GM12872 (cell line): ENCODE results near the gene KIF26A.

Experiments used
- TF ChIP-seq, protein P1 (sequence below): IDR thresholded peaks from 3 replicates; pipeline ENCODE4 v1.5.1; 2011; ENCODE audit warnings: low read depth, mild to moderate bottlenecking, low read length, moderate library complexity; ENCODE audit not compliant: insufficient read depth

Gene KIF26A

GRCh38 chr14:104112609-104113571 is 25.5 kb upstream of the KIF26A start:
- TF ChIP-seq, protein P1, sequence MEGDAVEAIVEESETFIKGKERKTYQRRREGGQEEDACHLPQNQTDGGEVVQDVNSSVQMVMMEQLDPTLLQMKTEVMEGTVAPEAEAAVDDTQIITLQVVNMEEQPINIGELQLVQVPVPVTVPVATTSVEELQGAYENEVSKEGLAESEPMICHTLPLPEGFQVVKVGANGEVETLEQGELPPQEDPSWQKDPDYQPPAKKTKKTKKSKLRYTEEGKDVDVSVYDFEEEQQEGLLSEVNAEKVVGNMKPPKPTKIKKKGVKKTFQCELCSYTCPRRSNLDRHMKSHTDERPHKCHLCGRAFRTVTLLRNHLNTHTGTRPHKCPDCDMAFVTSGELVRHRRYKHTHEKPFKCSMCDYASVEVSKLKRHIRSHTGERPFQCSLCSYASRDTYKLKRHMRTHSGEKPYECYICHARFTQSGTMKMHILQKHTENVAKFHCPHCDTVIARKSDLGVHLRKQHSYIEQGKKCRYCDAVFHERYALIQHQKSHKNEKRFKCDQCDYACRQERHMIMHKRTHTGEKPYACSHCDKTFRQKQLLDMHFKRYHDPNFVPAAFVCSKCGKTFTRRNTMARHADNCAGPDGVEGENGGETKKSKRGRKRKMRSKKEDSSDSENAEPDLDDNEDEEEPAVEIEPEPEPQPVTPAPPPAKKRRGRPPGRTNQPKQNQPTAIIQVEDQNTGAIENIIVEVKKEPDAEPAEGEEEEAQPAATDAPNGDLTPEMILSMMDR = no peak

GRCh38 chr14:104113631-104114420 is 24.6 kb upstream of the KIF26A start:
- TF ChIP-seq, protein P1 = no peak

DNA sequence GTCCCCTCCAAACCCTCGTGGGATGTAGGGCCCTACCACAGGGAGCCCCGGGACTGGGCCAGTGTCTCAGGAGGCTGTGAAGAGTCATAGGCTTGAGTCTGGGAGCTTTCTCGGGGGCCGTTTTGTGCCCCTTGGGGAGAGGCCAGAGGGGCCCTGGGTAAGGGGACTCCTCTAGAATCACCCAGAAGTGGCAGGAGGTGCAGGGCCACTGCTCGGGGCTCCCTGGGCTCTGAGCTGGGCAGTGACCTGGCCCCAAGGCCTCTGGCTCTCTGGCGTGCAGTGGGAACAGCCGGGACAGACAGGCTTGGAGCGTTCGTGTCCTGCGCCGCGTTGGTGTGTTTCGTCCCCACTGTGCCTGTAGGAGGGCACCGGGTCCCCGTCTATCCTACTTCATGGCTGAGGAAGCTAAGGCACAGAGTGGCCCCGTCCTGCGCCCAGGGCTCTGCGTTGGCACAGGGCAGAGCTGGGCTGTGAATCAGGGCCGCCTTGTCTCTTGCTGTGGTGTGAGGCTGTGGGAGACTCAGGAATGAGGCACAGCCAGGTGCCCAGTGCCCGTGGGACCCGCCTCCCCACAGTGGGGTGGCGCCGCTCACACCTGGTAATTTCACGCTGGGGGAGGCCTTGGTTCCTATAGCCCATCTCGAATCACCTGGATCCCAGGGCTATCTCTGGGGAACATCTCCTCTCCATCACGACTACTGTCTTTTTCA is 23.8 kb upstream of the KIF26A start:
- TF ChIP-seq, protein P1 = no peak

DNA sequence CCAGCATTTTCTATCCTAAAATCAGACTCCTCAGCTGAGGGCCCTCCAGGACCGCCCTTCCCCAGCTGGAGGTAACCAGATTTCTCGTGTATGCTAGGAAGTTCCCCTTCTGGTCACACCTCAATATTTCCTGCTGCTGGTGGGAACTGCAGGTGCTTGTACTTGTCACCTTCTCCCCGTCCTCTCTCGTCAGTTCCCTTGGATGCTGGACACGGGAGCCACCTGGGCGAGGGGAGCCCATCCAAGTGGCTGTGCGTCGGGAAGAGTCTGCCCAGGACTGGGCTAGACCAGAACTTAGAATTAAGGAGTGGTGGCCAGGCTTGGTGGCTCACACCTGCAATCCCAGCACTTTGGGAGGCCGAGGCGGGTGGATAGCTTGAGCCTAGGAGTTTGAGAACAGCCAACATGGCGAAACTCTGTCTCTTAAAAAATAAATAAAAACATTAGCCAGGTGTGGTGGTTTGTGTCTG is 23.2 kb upstream of the KIF26A start:
- TF ChIP-seq, protein P1 = no peak

- TF ChIP-seq, protein P1 = no peak
Measured at GRCh38 chr14:104115691-104116287, 22.6 kb upstream of the KIF26A start.

DNA sequence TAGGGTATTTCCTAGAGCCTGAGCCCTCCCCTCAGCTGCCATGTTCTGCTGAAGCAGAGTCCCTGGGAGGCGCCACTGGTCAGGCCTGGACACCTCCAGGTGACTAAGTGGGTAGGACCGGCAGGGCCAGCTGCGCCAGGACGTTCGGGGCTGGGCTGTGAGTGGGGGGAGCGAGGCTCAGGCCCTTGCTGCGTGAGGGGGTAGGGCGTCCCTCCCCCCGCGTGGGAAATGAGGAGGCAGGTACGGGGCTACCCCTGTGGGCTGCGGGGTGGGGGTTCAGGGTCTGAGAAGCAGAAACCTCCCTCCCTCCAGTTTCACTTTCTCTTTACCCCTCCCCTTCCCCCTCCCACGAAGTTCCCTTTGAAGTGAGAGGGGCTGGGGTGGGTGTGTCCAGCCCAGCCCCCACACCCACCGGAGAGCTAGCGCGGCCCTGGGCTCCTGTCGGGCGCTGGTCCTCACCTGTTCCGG is 22.1 kb upstream of the KIF26A start:
- TF ChIP-seq, protein P1 = no peak
